HCT116 (cell line): ENCODE data around the gene MFRP. TPM values are rescaled to one million over a fixed set of nuclear protein-coding genes. Genes with fewer than 3 reads are reported as not detected.
A peak's percentile ranks its signal among the peaks of the same experiment; 100 is the strongest.

Experiments
- ATAC-seq: fragments of 200-7000 bp; cut with Tn5 transposase; 2 replicates; pipeline ENCODE4 v1.9.1; 2020; ENCODE audit warnings: mild to moderate bottlenecking, moderate library complexity
- BruUV-seq: library from RNA; stranded (reverse); fragments of 400-500 nt; replicated peaks from 2 replicates; lab custom pipeline; 2021; lab: Mats Ljungman, UMichigan
- CTCF ChIA-PET: fragments of 300-600 bp; sonication (Branson Sonifier 250); formaldehyde crosslinking; loops from one replicate; lab custom pipeline; 2021; ENCODE audit warnings: antibody characterized with exemption; lab: Charles Lee
- POLR2A ChIA-PET: fragments of 300-600, 350-600 bp; sonication (Branson Sonifier 250); formaldehyde crosslinking; loops from one replicate; lab custom pipeline; 2021; ENCODE audit warnings: antibody characterized with exemption; lab: Charles Lee
- RAD21 ChIA-PET, 2 experiments: fragments of 300-600 bp; sonication (Branson Sonifier 250); formaldehyde crosslinking; loops; one replicate each; lab custom pipeline; 2023; ENCODE audit warnings: low total read pairs in 2 of 2; ENCODE audit not compliant: uncharacterized antibody in 2 of 2, unreplicated experiment in 2 of 2, low non-redundant PET in 1 of 2; lab: Charles Lee
- DNase-seq: peaks from one replicate; pipeline ENCODE4 v3.0.0-alpha.2; 2010; ENCODE audit warnings: low read depth, low spot score
- H2AFZ ChIP-seq: fragments of 200-600 bp; shearing (Covaris generic), sonication (generic); 2 replicates; pipeline ENCODE4 v1.6.1; 2017; ENCODE audit warnings: low read depth, mixed run types, mixed read lengths, antibody characterized with exemption, low read length; ENCODE audit not compliant: poor library complexity, severe bottlenecking
- H3K27ac ChIP-seq: 2 replicates; pipeline ENCODE4 v1.5.1; 2012; ENCODE audit warnings: low read depth, low read length
- H3K27me3 ChIP-seq: fragments of 200-600 bp; sonication (generic); 2 replicates; pipeline ENCODE4 v1.6.1; 2016; ENCODE audit warnings: mixed run types, low read length, mixed read lengths; ENCODE audit not compliant: insufficient read depth
- H3K36me3 ChIP-seq, 2 experiments: fragments of 200-500 bp in 1 of 2; fragments of 200-600 bp in 1 of 2; sonication (Bioruptor generic) in 1 of 2; sonication (generic) in 1 of 2; 2 replicates each; pipeline versions ENCODE4 v1.5.1 to v1.6.1; 2014 to 2016; ENCODE audit warnings: low read length in 2 of 2, inconsistent platforms in 1 of 2, mixed read lengths in 1 of 2, mixed run types in 1 of 2; ENCODE audit not compliant: insufficient read depth in 2 of 2, control insufficient read depth in 1 of 2
- H3K4me1 ChIP-seq, 2 experiments: fragments of 200-600 bp in 1 of 2; sonication (generic) in 1 of 2; 2 replicates each; pipeline versions ENCODE4 v1.5.1 to v1.6.1; 2012 to 2017; ENCODE audit warnings: low read length in 2 of 2, inconsistent platforms in 1 of 2, mild to moderate bottlenecking in 1 of 2, mixed read lengths in 1 of 2, mixed run types in 1 of 2, moderate library complexity in 1 of 2; ENCODE audit not compliant: insufficient read depth in 2 of 2, control insufficient read depth in 1 of 2
- H3K4me2 ChIP-seq: fragments of 200-600 bp; sonication (generic); 2 replicates; pipeline ENCODE4 v1.6.1; 2017; ENCODE audit warnings: mixed run types, low read length, mixed read lengths
- H3K4me3 ChIP-seq, 2 experiments: fragments of 200-600 bp in 1 of 2; sonication (generic) in 1 of 2; replicated peaks in 1 of 2; 2 replicates each; pipeline ENCODE4 v1.5.1; 2011 to 2016; ENCODE audit warnings: low read length in 2 of 2, control low read depth in 1 of 2, low read depth in 1 of 2, mild to moderate bottlenecking in 1 of 2, mixed read lengths in 1 of 2, mixed run types in 1 of 2
- H3K79me2 ChIP-seq: fragments of 200-600 bp; sonication (generic); 2 replicates; pipeline ENCODE4 v1.6.1; 2017; ENCODE audit warnings: mild to moderate bottlenecking, mixed run types, low read length, moderate library complexity, mixed read lengths; ENCODE audit not compliant: insufficient read depth
- H3K9ac ChIP-seq: fragments of 200-600 bp; sonication (generic); 2 replicates; pipeline ENCODE4 v1.6.1; 2016; ENCODE audit warnings: low read length, mixed read lengths
- H3K9me2 ChIP-seq: fragments of 200-600 bp; sonication (generic), shearing (Covaris generic); 2 replicates; pipeline ENCODE4 v1.6.1; 2017; ENCODE audit warnings: mixed run types, mild to moderate bottlenecking, moderate library complexity; ENCODE audit not compliant: insufficient read depth
- H3K9me3 ChIP-seq, 2 experiments: fragments of 200-500 bp in 1 of 2; fragments of 200-600 bp in 1 of 2; sonication (Bioruptor generic) in 1 of 2; sonication (generic) in 1 of 2; 2 replicates each; pipeline ENCODE4 v1.6.1; 2014 to 2017; ENCODE audit warnings: low read length in 2 of 2, mixed read lengths in 2 of 2, inconsistent platforms in 1 of 2, low read depth in 1 of 2, mild to moderate bottlenecking in 1 of 2, mixed run types in 1 of 2, moderate library complexity in 1 of 2; ENCODE audit not compliant: control insufficient read depth in 1 of 2, insufficient read depth in 1 of 2
- H4K20me1 ChIP-seq: fragments of 200-600 bp; sonication (generic), shearing (Covaris generic); 2 replicates; pipeline ENCODE4 v1.6.1; 2017; ENCODE audit warnings: mixed run types, mild to moderate bottlenecking, moderate library complexity; ENCODE audit not compliant: insufficient read depth
- CEBPB ChIP-seq: IDR thresholded peaks from 2 replicates; pipeline ENCODE4 v1.6.1; 2012; ENCODE audit warnings: low read depth
- EGR1 ChIP-seq: IDR thresholded peaks from 2 replicates; pipeline ENCODE4 v1.6.1; 2012; ENCODE audit warnings: low read depth
- ELF1 ChIP-seq: IDR thresholded peaks from 2 replicates; pipeline ENCODE4 v1.6.1; 2012; ENCODE audit warnings: low read depth, borderline replicate concordance
- EZH2 ChIP-seq: fragments of 200-600 bp; sonication (generic); IDR thresholded peaks from 2 replicates; pipeline ENCODE4 v1.6.1; 2017; ENCODE audit warnings: antibody characterized with exemption, mixed run types
- EZH2phosphoT487 ChIP-seq: fragments of 200-600 bp; IDR thresholded peaks from 2 replicates; pipeline ENCODE4 v1.6.1; 2018; ENCODE audit warnings: antibody characterized with exemption, borderline replicate concordance
- FOSL1 ChIP-seq: IDR thresholded peaks from 2 replicates; pipeline ENCODE4 v1.6.1; 2012; ENCODE audit warnings: low read depth
- POLR2A ChIP-seq: IDR thresholded peaks from 2 replicates; pipeline ENCODE4 v1.7.0; 2011; ENCODE audit warnings: borderline replicate concordance; ENCODE audit not compliant: insufficient read depth, insufficient read length; ENCODE audit errors: extremely low read depth
- POLR2AphosphoS5 ChIP-seq: IDR thresholded peaks from 2 replicates; pipeline ENCODE4 v1.6.1; 2011; ENCODE audit warnings: mild to moderate bottlenecking, low read depth, low read length, moderate library complexity
- RAD21 ChIP-seq: IDR thresholded peaks from 2 replicates; pipeline ENCODE4 v1.6.1; 2012; ENCODE audit warnings: low read depth, mild to moderate bottlenecking
- SRF ChIP-seq: IDR thresholded peaks from 2 replicates; pipeline ENCODE4 v1.6.1; 2012; ENCODE audit warnings: low read depth
- TCF7L2 ChIP-seq: IDR thresholded peaks from 2 replicates; pipeline ENCODE4 v1.7.0; 2011; ENCODE audit warnings: borderline replicate concordance, inconsistent platforms; ENCODE audit not compliant: insufficient read depth, insufficient read length; ENCODE audit errors: extremely low read depth
- YY1 ChIP-seq: IDR thresholded peaks from 2 replicates; pipeline ENCODE4 v1.6.1; 2011; ENCODE audit warnings: low read length, low read depth, moderate library complexity, mild to moderate bottlenecking; ENCODE audit not compliant: insufficient replicate concordance; ENCODE audit errors: extremely low read depth
- ZFX ChIP-seq: fragments of 450-650 bp; IDR thresholded peaks from 2 replicates; pipeline ENCODE4 v1.6.1; 2017
- ZNF274 ChIP-seq: fragments of 200-500 bp; sonication (Bioruptor generic); IDR thresholded peaks from 2 replicates; pipeline ENCODE4 v1.6.1; 2014; ENCODE audit warnings: mild to moderate bottlenecking, low read depth, low read length, inconsistent platforms
- intact Hi-C: fragments of 100-400 bp; cut with micrococcal nuclease; formaldehyde crosslinking; loops from 2 replicates; pipeline ENCODE4 v1.10.0; 2022
- total RNA-seq: library from RNA; stranded (reverse); gene quantifications from one replicate; pipeline ENCODE4 v1.2.1, GENCODE V29; 2021; ENCODE audit not compliant: unreplicated experiment
- TF ChIP-seq, protein P1 (sequence below): IDR thresholded peaks from 2 replicates; pipeline ENCODE4 v1.6.1; 2011; ENCODE audit warnings: mild to moderate bottlenecking, low read length, moderate library complexity; ENCODE audit not compliant: insufficient replicate concordance; ENCODE audit errors: extremely low read depth
- TF ChIP-seq, protein P2 (sequence below): IDR thresholded peaks from 2 replicates; pipeline ENCODE4 v1.6.1; 2012
- TF ChIP-seq, protein P3 (sequence below): IDR thresholded peaks from 2 replicates; pipeline ENCODE4 v1.6.1; 2012; ENCODE audit warnings: low read depth
- TF ChIP-seq, protein P4 (sequence below): IDR thresholded peaks from 2 replicates; pipeline ENCODE4 v1.6.1; 2012

MFRP gene
- total RNA-seq, 1 experiment from 2014 or later, result not detected

DNA sequence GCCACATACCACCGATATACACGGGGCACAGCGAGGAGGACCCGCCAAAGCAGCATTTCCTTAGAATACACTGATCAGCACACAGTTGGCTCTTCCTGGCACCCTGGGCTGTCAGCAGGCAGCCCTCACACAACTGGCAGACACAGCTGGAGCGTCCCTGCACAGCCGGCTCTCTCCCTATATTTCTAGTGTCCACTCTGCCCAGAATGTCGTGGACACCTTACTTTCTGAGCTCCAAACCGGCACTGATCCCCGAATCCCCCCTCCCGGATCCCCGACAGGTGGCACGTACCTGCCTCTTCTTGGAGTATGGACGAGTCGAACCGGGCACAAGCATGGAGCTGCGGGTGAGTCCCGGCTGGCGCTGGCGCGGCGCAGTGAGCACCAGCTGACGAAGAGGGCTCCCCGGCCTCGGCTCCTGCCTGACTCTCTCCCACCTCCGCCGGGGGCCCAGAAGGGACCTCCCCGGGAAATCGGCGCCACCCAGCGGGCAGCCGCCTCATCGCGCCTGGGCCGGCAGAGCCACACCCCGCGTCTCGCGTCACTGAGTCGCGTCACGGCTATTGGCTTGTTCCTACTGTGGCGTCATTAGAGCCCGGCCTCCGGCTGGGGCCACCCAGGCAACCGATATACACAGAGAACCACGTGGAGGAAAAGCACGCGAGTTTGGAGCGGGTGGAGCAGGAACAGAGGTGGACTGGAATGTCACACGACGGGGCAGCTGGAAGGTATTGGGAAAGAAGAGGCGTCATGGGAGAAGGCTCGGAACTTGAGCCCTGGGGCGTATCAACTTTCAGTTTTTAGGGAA, 34.9 kb upstream of the MFRP start, which contains the start of gene USP2:
Gene USP2 (minus strand): TSS at position 510 of the 808 bp plus-strand sequence. CDS start 8,210 bp downstream, outside the sequence.
- no peaks in the 10 kb centered on the region for H3K9me2 ChIP-seq
- ATAC-seq, result peak; percentile 96
- peak within 1 kb of the TSS; percentile 71 for H3K9ac ChIP-seq
- no peak within 1 kb of the TSS; the same call in 1 of the 2 replicates for H3K27ac ChIP-seq
- ChIA-PET RAD21 (no interaction called here), POLR2A (no interaction called here), CTCF (interaction anchor here (0.9 to 2.7 kb wide), 8 partner anchors 9 to 93 kb away, joined by 3 to 16 read pairs (median 8); no protein-coding TSS in a partner anchor)
- no peaks in the 10 kb centered on the region for H4K20me1 ChIP-seq
- intact Hi-C loops, result loop anchor here (1.0 to 5.0 kb wide), 2 partner anchors 279 to 325 kb away; partner anchors contain the start of gene DPAGT1
- peak within 1 kb of the TSS; percentile 42 for H2AFZ ChIP-seq
- H3K9me3 ChIP-seq, result no peaks in the 10 kb centered on the region
- peaks cover 6 to 33% of the 10 kb centered on the region in 2 experiments; a peak in 3 of 4 replicates for H3K4me1 ChIP-seq
- peak within 1 kb of the TSS; percentile 89 for H3K4me2 ChIP-seq
- H3K79me2 ChIP-seq, result no peaks in the 10 kb centered on the region
- H3K4me3 ChIP-seq, result peak within 1 kb of the TSS; percentile 63 to 65
- no TSS peak for BruUV-seq
- no peaks in the 10 kb centered on the region for H3K27me3 ChIP-seq
- DNase-seq, result peak; percentile 93
- H3K36me3 ChIP-seq, result no peaks in the 10 kb centered on the region
- TF ChIP-seq ZNF274, result no peak
- TF ChIP-seq POLR2A, result no peak
- TF ChIP-seq, protein P1, sequence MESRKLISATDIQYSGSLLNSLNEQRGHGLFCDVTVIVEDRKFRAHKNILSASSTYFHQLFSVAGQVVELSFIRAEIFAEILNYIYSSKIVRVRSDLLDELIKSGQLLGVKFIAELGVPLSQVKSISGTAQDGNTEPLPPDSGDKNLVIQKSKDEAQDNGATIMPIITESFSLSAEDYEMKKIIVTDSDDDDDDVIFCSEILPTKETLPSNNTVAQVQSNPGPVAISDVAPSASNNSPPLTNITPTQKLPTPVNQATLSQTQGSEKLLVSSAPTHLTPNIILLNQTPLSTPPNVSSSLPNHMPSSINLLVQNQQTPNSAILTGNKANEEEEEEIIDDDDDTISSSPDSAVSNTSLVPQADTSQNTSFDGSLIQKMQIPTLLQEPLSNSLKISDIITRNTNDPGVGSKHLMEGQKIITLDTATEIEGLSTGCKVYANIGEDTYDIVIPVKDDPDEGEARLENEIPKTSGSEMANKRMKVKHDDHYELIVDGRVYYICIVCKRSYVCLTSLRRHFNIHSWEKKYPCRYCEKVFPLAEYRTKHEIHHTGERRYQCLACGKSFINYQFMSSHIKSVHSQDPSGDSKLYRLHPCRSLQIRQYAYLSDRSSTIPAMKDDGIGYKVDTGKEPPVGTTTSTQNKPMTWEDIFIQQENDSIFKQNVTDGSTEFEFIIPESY, result peak; percentile 8
- peak; percentile 9 for TF ChIP-seq YY1
- TF ChIP-seq, protein P2, sequence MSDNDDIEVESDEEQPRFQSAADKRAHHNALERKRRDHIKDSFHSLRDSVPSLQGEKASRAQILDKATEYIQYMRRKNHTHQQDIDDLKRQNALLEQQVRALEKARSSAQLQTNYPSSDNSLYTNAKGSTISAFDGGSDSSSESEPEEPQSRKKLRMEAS, result peak; percentile 100
- no peak for TF ChIP-seq EZH2
- no peak for TF ChIP-seq EGR1
- TF ChIP-seq, protein P3, sequence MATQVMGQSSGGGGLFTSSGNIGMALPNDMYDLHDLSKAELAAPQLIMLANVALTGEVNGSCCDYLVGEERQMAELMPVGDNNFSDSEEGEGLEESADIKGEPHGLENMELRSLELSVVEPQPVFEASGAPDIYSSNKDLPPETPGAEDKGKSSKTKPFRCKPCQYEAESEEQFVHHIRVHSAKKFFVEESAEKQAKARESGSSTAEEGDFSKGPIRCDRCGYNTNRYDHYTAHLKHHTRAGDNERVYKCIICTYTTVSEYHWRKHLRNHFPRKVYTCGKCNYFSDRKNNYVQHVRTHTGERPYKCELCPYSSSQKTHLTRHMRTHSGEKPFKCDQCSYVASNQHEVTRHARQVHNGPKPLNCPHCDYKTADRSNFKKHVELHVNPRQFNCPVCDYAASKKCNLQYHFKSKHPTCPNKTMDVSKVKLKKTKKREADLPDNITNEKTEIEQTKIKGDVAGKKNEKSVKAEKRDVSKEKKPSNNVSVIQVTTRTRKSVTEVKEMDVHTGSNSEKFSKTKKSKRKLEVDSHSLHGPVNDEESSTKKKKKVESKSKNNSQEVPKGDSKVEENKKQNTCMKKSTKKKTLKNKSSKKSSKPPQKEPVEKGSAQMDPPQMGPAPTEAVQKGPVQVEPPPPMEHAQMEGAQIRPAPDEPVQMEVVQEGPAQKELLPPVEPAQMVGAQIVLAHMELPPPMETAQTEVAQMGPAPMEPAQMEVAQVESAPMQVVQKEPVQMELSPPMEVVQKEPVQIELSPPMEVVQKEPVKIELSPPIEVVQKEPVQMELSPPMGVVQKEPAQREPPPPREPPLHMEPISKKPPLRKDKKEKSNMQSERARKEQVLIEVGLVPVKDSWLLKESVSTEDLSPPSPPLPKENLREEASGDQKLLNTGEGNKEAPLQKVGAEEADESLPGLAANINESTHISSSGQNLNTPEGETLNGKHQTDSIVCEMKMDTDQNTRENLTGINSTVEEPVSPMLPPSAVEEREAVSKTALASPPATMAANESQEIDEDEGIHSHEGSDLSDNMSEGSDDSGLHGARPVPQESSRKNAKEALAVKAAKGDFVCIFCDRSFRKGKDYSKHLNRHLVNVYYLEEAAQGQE, result no peak
- TF ChIP-seq CEBPB, result no peak
- no peak for TF ChIP-seq FOSL1
- TF ChIP-seq SRF, result no peak
- no peak for TF ChIP-seq ZFX
- TF ChIP-seq, protein P4, sequence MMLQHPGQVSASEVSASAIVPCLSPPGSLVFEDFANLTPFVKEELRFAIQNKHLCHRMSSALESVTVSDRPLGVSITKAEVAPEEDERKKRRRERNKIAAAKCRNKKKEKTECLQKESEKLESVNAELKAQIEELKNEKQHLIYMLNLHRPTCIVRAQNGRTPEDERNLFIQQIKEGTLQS, result no peak
- TF ChIP-seq POLR2AphosphoS5, result peak; percentile 58
- no peak for TF ChIP-seq TCF7L2
- TF ChIP-seq ELF1, result no peak
- TF ChIP-seq RAD21, result peak; percentile 66
- TF ChIP-seq EZH2phosphoT487, result no peak
